ENCODE data around the gene CLDN17. TPM values are rescaled to one million over a fixed set of nuclear protein-coding genes. Genes with fewer than 3 reads are reported as not detected.

CLDN17 gene, protein sequence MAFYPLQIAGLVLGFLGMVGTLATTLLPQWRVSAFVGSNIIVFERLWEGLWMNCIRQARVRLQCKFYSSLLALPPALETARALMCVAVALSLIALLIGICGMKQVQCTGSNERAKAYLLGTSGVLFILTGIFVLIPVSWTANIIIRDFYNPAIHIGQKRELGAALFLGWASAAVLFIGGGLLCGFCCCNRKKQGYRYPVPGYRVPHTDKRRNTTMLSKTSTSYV
- total RNA-seq = not detected

DNA sequence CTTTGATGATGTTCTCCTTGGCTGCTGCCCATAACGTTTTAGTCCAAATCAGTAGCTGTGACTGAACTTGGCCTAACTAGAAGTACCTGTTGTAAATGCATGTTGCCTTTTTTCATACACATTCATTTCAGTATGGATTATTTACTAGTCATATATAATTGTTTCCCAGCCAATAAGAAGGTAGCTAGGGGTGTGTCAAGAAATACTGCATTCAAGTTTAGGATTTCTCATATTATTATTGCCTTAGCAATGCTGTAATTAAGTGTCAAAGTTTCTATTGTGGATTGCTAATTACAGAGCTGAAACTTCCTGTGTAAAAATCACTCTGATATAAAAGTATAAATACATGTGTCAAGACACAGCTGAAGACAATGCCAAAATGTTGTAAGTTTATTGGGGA, at the start of gene CLDN17:
CLDN17 (minus strand) TSS at position 101 of the 400 bp plus-strand sequence. CDS start 188 bp downstream, outside the sequence.

GRCh38 chr21:30216041-30216723, 49.6 kb upstream of the CLDN17 start, which contains the start of gene CLDN8:
TSS of gene CLDN8 (minus strand) at chr21:30216097. CDS start at chr21:30215925, 172 bp downstream.

Other genes starting within 250 kb of the CLDN17 start
- 6.6 TPM for gene GRIK1, start 226.8 kb downstream of the CLDN17 start, total RNA-seq
- not detected for gene CLDN8, start 49.3 kb upstream of the CLDN17 start, total RNA-seq
- not detected for gene KRTAP24-1, start 116.1 kb upstream of the CLDN17 start, total RNA-seq
- gene KRTAP25-1, start 122.7 kb upstream of the CLDN17 start, total RNA-seq = not detected
- not detected for gene KRTAP26-1, start 153.5 kb upstream of the CLDN17 start, total RNA-seq
- not detected for gene KRTAP27-1, start 170.9 kb upstream of the CLDN17 start, total RNA-seq
- not detected for gene KRTAP23-1, start 181.8 kb upstream of the CLDN17 start, total RNA-seq
- not detected for gene KRTAP13-2, start 205.5 kb upstream of the CLDN17 start, total RNA-seq
- not detected for gene KRTAP13-1, start 229.2 kb upstream of the CLDN17 start, total RNA-seq

Data from parietal lobe (tissue), 1 donor.